Kidney (tissue), 22 donors: ENCODE data around the gene SCAPER. TPM values are rescaled to one million over a fixed set of nuclear protein-coding genes. Genes with fewer than 3 reads are reported as not detected.

ENCODE experiments used
- DNase-seq, 5 donors: peaks; one replicate each; pipeline ENCODE4 v3.0.0-alpha.2; 2013 to 2020
- FAIRE-seq: peaks from 2 replicates; lab custom pipeline; 2012; peaks lifted over from hg19 to GRCh38; lab: Jason Lieb, UNC
- H3K27ac ChIP-seq, 2 donors: one replicate each; pipeline ENCODE4 v1.7.0; 2013; ENCODE audit warnings: low read depth in 2 of 2, low read length in 2 of 2, inconsistent platforms in 1 of 2
- H3K27me3 ChIP-seq: one replicate; pipeline ENCODE4 v1.7.1; 2013; ENCODE audit warnings: low read length, inconsistent platforms; ENCODE audit not compliant: control insufficient read depth, insufficient read depth
- H3K36me3 ChIP-seq, 3 donors: one replicate each; pipeline versions ENCODE4 v1.7.0 to v1.7.1; 2013; ENCODE audit warnings: low read length in 3 of 3, control low read depth in 1 of 3, inconsistent platforms in 1 of 3; ENCODE audit not compliant: insufficient read depth in 3 of 3, control insufficient read depth in 2 of 3
- H3K4me1 ChIP-seq, 3 donors: one replicate each; pipeline versions ENCODE4 v1.7.0 to v1.7.1; 2013; ENCODE audit warnings: low read length in 3 of 3, inconsistent platforms in 1 of 3, low read depth in 1 of 3; ENCODE audit not compliant: control insufficient read depth in 2 of 3, insufficient read depth in 2 of 3
- H3K4me3 ChIP-seq, 3 donors: one replicate each; pipeline versions ENCODE4 v1.7.0 to v1.8.1; 2013; ENCODE audit warnings: low read length in 3 of 3, control low read depth in 1 of 3, inconsistent platforms in 1 of 3
- H3K9ac ChIP-seq, 3 donors: one replicate each; pipeline versions ENCODE4 v1.7.0 to v1.7.1; 2013; ENCODE audit warnings: low read length in 3 of 3, control low read depth in 1 of 3, inconsistent platforms in 1 of 3
- H3K9me3 ChIP-seq, 3 donors: one replicate each; pipeline versions ENCODE4 v1.7.0 to v1.7.1; 2013; ENCODE audit warnings: low read length in 3 of 3, control low read depth in 1 of 3, inconsistent platforms in 1 of 3; ENCODE audit not compliant: control insufficient read depth in 2 of 3, insufficient read depth in 1 of 3
- CTCF ChIP-seq: IDR thresholded peaks from 3 replicates; pipeline ENCODE4 v1.5.1; 2012; ENCODE audit warnings: mild to moderate bottlenecking, moderate library complexity, borderline replicate concordance; ENCODE audit not compliant: insufficient read depth; ENCODE audit errors: extremely low read depth
- intact Hi-C: fragments of 100-400 bp; cut with DNase I; formaldehyde crosslinking; loops from one replicate; pipeline ENCODE4 v1.11.1; 2022
- long read RNA-seq, 10 donors: library from polyadenylated mRNA in 1 of 10; unstranded in 1 of 10; transcript quantifications; one replicate each; pipeline ENCODE4 v2.0.0 and lab custom pipeline, GENCODE V29; 2021 to 2026
- polyA plus RNA-seq: library from polyadenylated mRNA; stranded (reverse); fragments of 350-450 nt; fragmentation: Illumina TruSeq; extraction: RNeasy Lipid Tissue Mini Kit (QIAGEN cat#74804); gene quantifications from one replicate; pipeline ENCODE4 v1.2.3, GENCODE V29; 2014; ENCODE audit warnings: low read depth, low replicate concordance; ENCODE audit not compliant: insufficient read depth
- total RNA-seq: library from RNA; stranded (reverse); fragmentation: NEBNext Ultra II Directional; extraction: Animal tissue kit (Norgen Biotek cat#: 25700); gene quantifications from one replicate; pipeline ENCODE4 v1.2.1, GENCODE V29; 2021
- donor health status: control.
- donor health status: control.
- donor health status: control.
- donor health status: control.
- donor health status: control.
- donor health status: DM: yes; HTN: yes; CAD: no.
- donor health status: Normal renal cell carcinoma (clear cell type).

The SCAPER gene
- total RNA-seq = 39.4 TPM
- polyA plus RNA-seq = 11.6 TPM
- long read RNA-seq, donor 1 = 0 reads
- long read RNA-seq, donor 2, partial matches to known transcripts = 66 of 230 reads
- long read RNA-seq, donor 2, other reads (novel, unspliced or antisense) = 163 of 230 reads
- long read RNA-seq, donor 3 = 0 reads
- long read RNA-seq, donor 4, partial matches to known transcripts = 327 of 337 reads
- long read RNA-seq, donor 4, other reads (novel, unspliced or antisense) = 10 of 337 reads
- long read RNA-seq, donor 5 = 0 reads
- long read RNA-seq, donor 6 = 0 reads
- long read RNA-seq, donor 7, full-length matches to known transcripts = 1 of 28 reads
- long read RNA-seq, donor 7, partial matches to known transcripts = 12 of 28 reads
- long read RNA-seq, donor 7, other reads (novel, unspliced or antisense) = 15 of 28 reads
- long read RNA-seq, donor 8 = 0 reads
- long read RNA-seq, donor 9 = 0 reads
- long read RNA-seq, donor 10 = 0 reads

GRCh38 chr15:76905013-76905839 is at the start of gene SCAPER:
Gene SCAPER, minus strand, starts transcription at chr15:76905340. Its CDS starts 21,523 bp downstream, at chr15:76883817.
- DNase-seq (peak; percentile 93 to 98 (median 95)), FAIRE-seq (no peak)
- peak within 1 kb of the TSS; percentile 89 to 90 for H3K27ac ChIP-seq
- H3K4me3 ChIP-seq = peak within 1 kb of the TSS; percentile 66 to 84 (median 78)
- no peaks in the 10 kb centered on the region for H3K36me3 ChIP-seq
- H3K9me3 ChIP-seq = peaks cover 0 to 3% (median 0%) of the 10 kb centered on the region in 3 donors
- peak within 1 kb of the TSS; percentile 77 to 86 (median 79) for H3K9ac ChIP-seq
- intact Hi-C loops = no loop called here
- H3K27me3 ChIP-seq = no peaks in the 10 kb centered on the region
- H3K4me1 ChIP-seq = peaks cover 3 to 13% (median 5%) of the 10 kb centered on the region in 3 donors
- no peak for TF ChIP-seq CTCF

GRCh38 chr15:76954744-76955143 is 49.6 kb upstream of the SCAPER start:
- no peaks in the 10 kb centered on the region for H3K4me1 ChIP-seq
- H3K9me3 ChIP-seq = no peaks in the 10 kb centered on the region
- H3K27ac ChIP-seq = no peak overlapping the region
- no peak overlapping the region for H3K9ac ChIP-seq
- intact Hi-C loops = no loop called here
- no peak for TF ChIP-seq CTCF
- H3K36me3 ChIP-seq = peaks cover 0 to 5% (median 2%) of the 10 kb centered on the region in 3 donors
- no peaks in the 10 kb centered on the region for H3K27me3 ChIP-seq
- no peak overlapping the region for H3K4me3 ChIP-seq
- no peak for FAIRE-seq
- peak in 1 of 5 donors; percentile 21 for DNase-seq

DNA sequence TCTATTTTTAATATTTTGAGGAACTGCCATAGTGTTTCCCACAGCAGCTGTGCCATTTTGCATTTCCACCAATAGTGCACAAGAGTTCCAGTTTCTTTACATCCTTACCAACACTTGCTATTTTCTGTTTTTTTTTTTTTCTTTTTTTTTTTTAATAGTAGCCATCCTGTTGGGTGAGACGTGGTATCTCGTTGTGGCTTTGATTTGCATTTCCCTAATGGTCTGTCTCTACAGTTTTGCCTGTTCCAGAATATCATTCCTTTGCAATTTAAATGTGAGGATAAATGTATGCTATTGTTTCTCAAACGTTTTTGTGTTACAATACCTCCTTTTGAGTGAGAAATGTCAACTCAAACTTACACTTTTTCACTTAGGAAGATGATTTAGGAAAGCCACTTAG is 48.8 kb upstream of the SCAPER start:
- TF ChIP-seq CTCF = no peak
- Histone ChIP-seq H3K27me3 (no peaks in the 10 kb centered on the region), H3K36me3 (peaks cover 0 to 5% (median 3%) of the 10 kb centered on the region in 3 donors), H3K4me1 (no peaks in the 10 kb centered on the region), H3K27ac (no peak overlapping the region), H3K9ac (no peak overlapping the region), H3K4me3 (no peak overlapping the region), H3K9me3 (no peaks in the 10 kb centered on the region)
- intact Hi-C loops = no loop called here
- FAIRE-seq (no peak), DNase-seq (no peak)
